Activated naive CD4-positive, alpha-beta T cell treated with anti-CD3 and anti-CD28 coated beads, Interleukin-2, amount 10 ng/mL, durations not matched to agents 7 days and 5 days (primary cell): Measurements from ENCODE around the gene MAST1.

ENCODE experiments used
- CTCF ChIA-PET: fragments of 350-600 bp; sonication (Branson Sonifier 250); formaldehyde crosslinking; loops from one replicate; lab custom pipeline; 2021; ENCODE audit warnings: antibody characterized with exemption; lab: Charles Lee
- DNase-seq: peaks from one replicate; pipeline ENCODE4 v3.0.0-alpha.2; 2020
- H3K27ac Mint-ChIP-seq: one replicate; pipeline ENCODE4 v1.8.0; 2021; ENCODE audit warnings: mild to moderate bottlenecking, moderate library complexity, mixed read lengths
- H3K27me3 Mint-ChIP-seq: one replicate; pipeline ENCODE4 v1.8.0; 2021; ENCODE audit warnings: mild to moderate bottlenecking, mixed read lengths
- H3K36me3 Mint-ChIP-seq: one replicate; pipeline ENCODE4 v1.8.0; 2021; ENCODE audit warnings: mixed read lengths
- H3K4me1 Mint-ChIP-seq: one replicate; pipeline ENCODE4 v1.8.0; 2021; ENCODE audit warnings: mixed read lengths
- H3K4me3 Mint-ChIP-seq: one replicate; pipeline ENCODE4 v1.8.0; 2021; ENCODE audit warnings: mild to moderate bottlenecking, moderate library complexity, mixed read lengths
- H3K9me3 Mint-ChIP-seq: one replicate; pipeline ENCODE4 v1.8.0; 2021; ENCODE audit warnings: mixed read lengths

The MAST1 gene

DNA sequence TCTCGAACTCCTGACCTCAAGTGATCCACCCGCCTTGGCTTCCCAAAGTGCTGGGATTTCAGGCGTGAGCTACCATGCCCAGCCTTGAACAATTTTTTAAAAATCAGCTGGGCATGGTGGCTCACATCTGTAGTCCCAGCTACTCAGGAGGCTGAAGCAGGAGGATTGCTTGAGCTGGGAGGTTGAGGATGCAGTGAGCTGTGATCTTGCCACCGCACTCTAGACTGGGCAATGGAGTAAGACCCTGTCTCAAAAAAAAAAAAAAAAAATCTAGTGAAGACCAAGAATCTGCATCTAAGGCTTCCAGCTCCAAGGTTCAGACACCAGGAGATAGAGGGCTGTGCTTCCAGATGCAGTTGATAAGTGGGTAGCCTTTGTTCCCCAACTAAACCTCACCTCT, 25.8 kb downstream of the MAST1 start:
- Mint-ChIP-seq H3K27me3 (peaks cover 34% of the 10 kb centered on the region), H3K36me3 (no peaks in the 10 kb centered on the region), H3K4me3 (no peak overlapping the region), H3K9me3 (no peaks in the 10 kb centered on the region), H3K27ac (no peak overlapping the region), H3K4me1 (peaks cover 15% of the 10 kb centered on the region)
- no peak for DNase-seq
- CTCF ChIA-PET = interaction anchor here (0.6 to 2.9 kb wide), 9 partner anchors 16 to 106 kb away, joined by 3 to 8 read pairs (median 5); partner anchors contain the start of genes DNASE2 and RTBDN

DNA sequence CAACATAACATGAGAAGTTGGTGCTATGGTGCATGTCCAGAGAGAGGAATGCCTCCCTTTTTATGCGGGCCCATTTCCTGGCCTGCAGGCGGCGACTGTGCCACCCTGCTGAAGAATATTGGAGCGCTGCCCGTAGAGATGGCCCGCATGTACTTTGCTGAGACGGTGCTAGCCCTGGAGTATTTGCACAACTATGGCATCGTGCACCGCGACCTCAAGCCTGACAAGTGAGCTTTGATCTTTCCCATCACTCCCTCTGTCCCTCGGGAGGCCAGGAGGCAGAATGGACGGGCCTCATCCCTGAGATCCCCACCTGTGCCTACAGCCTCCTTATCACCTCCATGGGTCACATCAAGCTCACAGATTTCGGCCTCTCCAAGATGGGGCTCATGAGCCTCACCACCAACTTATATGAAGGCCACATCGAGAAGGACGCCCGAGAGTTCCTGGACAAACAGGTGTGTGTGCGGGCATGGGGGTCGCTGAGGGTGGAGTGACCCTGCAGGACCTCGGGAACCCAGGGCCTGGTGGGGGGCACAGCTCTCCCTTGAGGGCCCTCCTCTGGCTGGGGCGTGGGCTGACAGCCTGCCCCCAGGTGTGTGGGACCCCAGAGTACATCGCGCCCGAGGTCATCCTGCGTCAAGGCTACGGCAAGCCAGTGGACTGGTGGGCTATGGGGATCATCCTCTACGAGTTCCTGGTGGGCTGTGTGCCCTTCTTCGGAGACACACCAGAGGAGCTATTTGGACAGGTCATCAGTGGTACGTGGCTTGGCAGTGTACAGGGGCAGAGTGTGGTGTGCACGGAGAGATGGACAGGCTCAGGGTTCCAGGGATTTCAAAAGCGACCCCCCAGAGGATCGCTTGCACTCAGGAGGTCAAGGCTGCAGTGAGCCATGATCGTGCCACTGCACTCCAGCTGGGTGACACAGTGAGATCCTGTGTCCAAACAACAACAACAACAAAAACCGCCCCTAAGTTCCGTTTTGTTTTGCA, 26.7 kb downstream of the MAST1 start:
- DNase-seq = no peak
- Mint-ChIP-seq H3K4me3 (no peak overlapping the region), H3K27me3 (peaks cover 36% of the 10 kb centered on the region), H3K9me3 (no peaks in the 10 kb centered on the region), H3K27ac (no peak overlapping the region), H3K36me3 (no peaks in the 10 kb centered on the region), H3K4me1 (peaks cover 15% of the 10 kb centered on the region)
- CTCF ChIA-PET = interaction anchor here (0.6 to 2.9 kb wide), 6 partner anchors 16 to 107 kb away, joined by 3 to 7 read pairs (median 4); partner anchors contain the start of genes DNASE2 and RTBDN

DNA sequence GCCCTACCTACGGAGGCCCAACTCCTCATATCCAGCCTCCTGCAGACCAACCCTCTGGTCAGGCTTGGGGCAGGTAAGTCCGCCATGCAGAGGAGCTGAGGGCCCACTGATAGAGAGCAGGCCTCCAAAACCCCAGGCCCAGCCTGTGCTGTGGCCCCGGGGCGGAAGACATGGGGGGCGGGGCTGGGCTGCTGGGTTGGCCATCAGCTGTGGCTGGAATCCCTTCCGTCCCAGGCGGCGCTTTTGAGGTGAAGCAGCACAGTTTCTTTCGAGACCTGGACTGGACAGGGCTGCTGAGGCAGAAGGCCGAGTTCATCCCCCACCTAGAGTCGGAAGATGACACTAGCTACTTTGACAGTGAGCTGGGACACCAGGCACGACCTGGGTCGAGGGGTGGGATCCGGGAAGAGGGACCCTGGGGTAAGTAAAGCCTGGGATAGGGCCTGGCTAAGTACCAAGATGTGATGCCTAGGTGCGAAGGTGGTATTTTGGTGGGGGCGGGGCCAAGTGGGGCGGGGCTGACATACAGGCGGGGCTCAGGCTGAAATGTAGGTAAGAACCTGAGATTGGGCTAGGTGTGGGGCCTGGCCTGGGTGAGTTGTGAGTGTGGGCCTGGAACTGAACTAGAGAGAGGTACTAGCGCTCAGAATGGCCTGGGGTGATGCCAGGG, 27.6 kb downstream of the MAST1 start:
- H3K27me3 Mint-ChIP-seq = peaks cover 36% of the 10 kb centered on the region
- no peaks in the 10 kb centered on the region for H3K36me3 Mint-ChIP-seq
- peaks cover 15% of the 10 kb centered on the region for H3K4me1 Mint-ChIP-seq
- H3K9me3 Mint-ChIP-seq = no peaks in the 10 kb centered on the region
- H3K27ac Mint-ChIP-seq = no peak overlapping the region
- H3K4me3 Mint-ChIP-seq = no peak overlapping the region
- CTCF ChIA-PET = no interaction called here
- DNase-seq = no peak

DNA sequence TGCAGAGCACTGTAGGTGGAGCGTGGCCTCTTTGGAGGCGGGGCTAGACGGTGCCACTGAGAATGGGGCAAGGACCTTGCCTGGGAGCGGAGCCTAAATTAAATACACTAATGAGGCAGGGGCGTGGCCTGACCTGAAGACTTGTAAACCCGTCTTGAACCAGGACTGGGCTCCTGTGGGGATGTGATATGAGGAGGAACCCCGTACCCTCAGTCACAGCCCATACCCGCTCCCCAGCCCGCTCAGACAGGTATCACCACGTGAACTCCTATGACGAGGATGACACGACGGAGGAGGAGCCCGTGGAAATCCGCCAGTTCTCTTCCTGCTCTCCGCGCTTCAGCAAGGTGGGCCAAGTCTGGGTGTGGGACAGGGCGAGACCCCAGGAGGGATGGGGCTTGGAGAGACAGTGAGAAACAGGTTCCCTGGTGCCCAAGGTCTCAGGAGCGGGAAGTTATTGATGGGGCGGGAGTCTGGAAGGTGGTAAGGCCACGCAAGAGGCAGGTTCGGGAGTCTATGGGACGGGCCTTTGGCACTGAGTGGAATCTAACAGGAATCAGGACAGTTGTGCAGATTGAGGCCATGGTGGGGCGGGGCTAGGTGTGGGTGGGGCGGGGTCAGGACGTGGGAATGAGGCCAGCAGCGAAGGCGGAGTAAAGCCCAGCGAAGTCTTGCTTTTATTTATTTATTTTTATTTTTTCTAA, 28.3 kb downstream of the MAST1 start:
- peak overlapping the region; percentile 64 for H3K4me3 Mint-ChIP-seq
- no peak for DNase-seq
- no peaks in the 10 kb centered on the region for H3K36me3 Mint-ChIP-seq
- peak overlapping the region; percentile 9 for H3K27ac Mint-ChIP-seq
- H3K4me1 Mint-ChIP-seq = peaks cover 15% of the 10 kb centered on the region
- CTCF ChIA-PET = no interaction called here
- H3K9me3 Mint-ChIP-seq = no peaks in the 10 kb centered on the region
- H3K27me3 Mint-ChIP-seq = peaks cover 31% of the 10 kb centered on the region

DNA sequence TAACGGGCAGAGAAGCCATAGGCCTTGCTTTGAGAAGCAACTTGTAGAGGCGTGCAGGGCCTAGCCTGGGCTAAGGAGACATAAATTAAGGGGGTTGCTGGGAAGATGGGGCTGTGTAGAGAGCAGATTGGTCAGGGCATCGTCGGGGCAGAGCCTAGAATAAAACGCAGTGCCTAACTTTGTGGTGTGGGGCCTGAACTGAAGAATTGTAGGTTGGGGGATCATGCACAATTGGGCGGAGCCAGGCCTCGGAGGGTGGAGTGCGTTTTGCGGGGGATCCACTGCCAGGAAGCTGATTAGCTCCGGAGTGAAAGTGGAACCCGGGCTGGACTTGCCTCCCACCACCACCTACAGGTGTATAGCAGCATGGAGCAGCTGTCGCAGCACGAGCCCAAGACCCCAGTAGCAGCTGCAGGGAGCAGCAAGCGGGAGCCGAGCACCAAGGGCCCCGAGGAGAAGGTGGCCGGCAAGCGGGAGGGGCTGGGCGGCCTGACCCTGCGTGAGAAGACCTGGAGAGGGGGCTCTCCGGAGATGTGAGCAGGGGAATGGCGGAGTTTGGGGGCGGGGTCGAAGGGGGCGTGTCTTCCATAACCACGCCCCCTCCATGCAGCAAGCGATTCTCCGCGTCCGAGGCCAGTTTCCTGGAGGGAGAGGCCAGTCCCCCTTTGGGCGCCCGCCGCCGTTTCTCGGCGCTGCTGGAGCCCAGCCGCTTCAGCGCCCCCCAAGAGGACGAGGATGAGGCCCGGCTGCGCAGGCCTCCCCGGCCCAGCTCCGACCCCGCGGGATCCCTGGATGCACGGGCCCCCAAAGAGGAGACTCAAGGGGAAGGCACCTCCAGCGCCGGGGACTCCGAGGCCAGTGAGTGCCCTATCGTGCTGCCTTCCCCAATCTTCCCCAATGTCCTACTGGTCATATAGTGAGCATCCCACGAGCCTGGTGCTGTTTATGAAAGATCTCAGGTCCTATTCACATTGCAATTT, 29.1 kb downstream of the MAST1 start:
- H3K4me1 Mint-ChIP-seq = peaks cover 20% of the 10 kb centered on the region
- peaks cover 5% of the 10 kb centered on the region for H3K9me3 Mint-ChIP-seq
- peaks cover 6% of the 10 kb centered on the region for H3K36me3 Mint-ChIP-seq
- H3K27ac Mint-ChIP-seq = peak overlapping the region; percentile 74
- peak; percentile 81 for DNase-seq
- peak overlapping the region; percentile 64 for H3K4me3 Mint-ChIP-seq
- CTCF ChIA-PET = interaction anchor here (0.6 to 1.0 kb wide), 2 partner anchors 10 to 14 kb away, joined by 3 read pairs; partner anchors contain the start of gene DNASE2
- peaks cover 29% of the 10 kb centered on the region for H3K27me3 Mint-ChIP-seq

DNA sequence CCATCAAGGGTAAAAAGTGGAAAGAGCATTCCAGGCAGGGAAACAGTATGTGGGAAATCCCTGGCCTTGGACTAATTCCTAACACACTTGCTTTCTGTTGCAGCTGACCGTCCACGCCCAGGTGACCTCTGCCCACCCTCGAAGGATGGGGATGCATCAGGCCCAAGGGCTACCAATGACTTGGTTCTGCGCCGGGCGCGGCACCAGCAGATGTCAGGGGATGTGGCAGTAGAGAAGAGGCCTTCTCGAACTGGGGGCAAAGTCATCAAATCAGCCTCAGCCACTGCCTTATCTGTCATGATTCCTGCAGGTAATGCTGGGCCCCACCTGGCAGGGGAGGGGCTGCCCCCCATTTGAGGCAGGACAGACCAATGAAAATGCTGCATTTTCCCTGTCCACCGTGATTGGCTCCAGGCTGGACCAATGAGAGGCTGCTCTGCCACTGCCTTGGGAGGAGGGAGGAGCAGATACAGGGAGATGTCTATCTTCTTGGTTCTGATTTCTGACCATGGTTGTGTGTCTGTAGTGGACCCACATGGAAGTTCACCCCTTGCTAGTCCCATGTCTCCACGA, 30.3 kb downstream of the MAST1 start:
- H3K27ac Mint-ChIP-seq = no peak overlapping the region
- CTCF ChIA-PET = interaction anchor here (1.0 kb wide), 1 partner anchor 11 kb away, joined by 3 read pairs; no protein-coding TSS in a partner anchor
- H3K4me1 Mint-ChIP-seq = peaks cover 24% of the 10 kb centered on the region
- H3K27me3 Mint-ChIP-seq = peaks cover 24% of the 10 kb centered on the region
- peaks cover 9% of the 10 kb centered on the region for H3K9me3 Mint-ChIP-seq
- H3K36me3 Mint-ChIP-seq = peaks cover 14% of the 10 kb centered on the region
- H3K4me3 Mint-ChIP-seq = no peak overlapping the region
- no peak for DNase-seq

DNA sequence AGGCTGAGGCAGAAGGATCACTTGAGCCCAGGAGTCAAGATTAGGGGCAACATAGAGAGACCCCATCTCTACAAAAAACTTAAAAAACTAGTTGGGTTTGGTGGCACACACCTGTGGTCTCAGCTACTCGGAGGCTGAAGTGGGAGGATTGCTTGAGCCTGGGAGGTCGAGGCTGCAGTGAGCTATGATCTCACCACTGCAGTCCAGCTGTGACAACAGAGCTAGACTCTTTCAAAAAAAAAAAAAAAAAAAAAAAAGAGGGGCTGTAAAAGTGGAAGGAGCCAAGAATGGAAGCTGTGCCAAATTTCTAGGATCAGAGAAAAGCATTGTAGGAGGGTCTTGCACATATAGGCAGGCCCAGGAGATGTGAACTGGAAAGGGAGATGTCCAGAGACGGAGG, 33.4 kb downstream of the MAST1 start:
- peaks cover 21% of the 10 kb centered on the region for H3K4me1 Mint-ChIP-seq
- H3K36me3 Mint-ChIP-seq = peaks cover 24% of the 10 kb centered on the region
- peaks cover 9% of the 10 kb centered on the region for H3K9me3 Mint-ChIP-seq
- CTCF ChIA-PET = interaction anchor here (1.1 kb wide), 1 partner anchor 111 kb away, joined by 3 read pairs; no protein-coding TSS in a partner anchor
- H3K27me3 Mint-ChIP-seq = peaks cover 5% of the 10 kb centered on the region
- DNase-seq = no peak
- no peak overlapping the region for H3K27ac Mint-ChIP-seq
- H3K4me3 Mint-ChIP-seq = no peak overlapping the region

DNA sequence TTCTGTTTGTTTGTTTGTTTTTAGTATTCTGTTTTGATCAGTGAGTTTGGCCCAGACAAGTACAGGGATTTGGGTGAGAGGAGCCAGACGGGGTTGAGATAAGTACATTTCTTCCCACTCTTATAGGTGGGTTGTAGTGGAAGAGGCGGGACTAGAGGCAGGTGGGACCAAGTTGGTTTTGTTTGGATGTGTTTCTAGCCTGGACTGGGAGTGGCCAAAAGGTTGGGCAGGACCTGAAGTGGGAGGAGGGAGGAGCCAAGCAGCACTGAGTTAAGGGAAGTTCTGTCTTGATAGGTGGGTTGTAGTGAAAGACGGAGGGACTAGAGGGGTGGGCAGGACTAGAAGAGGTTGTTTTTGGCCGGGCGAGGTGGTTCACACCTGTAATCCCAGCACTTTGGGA, 33.9 kb downstream of the MAST1 start:
- Mint-ChIP-seq H3K4me1 (peaks cover 16% of the 10 kb centered on the region), H3K27me3 (peaks cover 5% of the 10 kb centered on the region), H3K27ac (no peak overlapping the region), H3K4me3 (no peak overlapping the region), H3K36me3 (peaks cover 26% of the 10 kb centered on the region), H3K9me3 (peaks cover 9% of the 10 kb centered on the region)
- DNase-seq = no peak
- CTCF ChIA-PET = interaction anchor here (1.1 kb wide), 1 partner anchor 112 kb away, joined by 3 read pairs; no protein-coding TSS in a partner anchor

DNA sequence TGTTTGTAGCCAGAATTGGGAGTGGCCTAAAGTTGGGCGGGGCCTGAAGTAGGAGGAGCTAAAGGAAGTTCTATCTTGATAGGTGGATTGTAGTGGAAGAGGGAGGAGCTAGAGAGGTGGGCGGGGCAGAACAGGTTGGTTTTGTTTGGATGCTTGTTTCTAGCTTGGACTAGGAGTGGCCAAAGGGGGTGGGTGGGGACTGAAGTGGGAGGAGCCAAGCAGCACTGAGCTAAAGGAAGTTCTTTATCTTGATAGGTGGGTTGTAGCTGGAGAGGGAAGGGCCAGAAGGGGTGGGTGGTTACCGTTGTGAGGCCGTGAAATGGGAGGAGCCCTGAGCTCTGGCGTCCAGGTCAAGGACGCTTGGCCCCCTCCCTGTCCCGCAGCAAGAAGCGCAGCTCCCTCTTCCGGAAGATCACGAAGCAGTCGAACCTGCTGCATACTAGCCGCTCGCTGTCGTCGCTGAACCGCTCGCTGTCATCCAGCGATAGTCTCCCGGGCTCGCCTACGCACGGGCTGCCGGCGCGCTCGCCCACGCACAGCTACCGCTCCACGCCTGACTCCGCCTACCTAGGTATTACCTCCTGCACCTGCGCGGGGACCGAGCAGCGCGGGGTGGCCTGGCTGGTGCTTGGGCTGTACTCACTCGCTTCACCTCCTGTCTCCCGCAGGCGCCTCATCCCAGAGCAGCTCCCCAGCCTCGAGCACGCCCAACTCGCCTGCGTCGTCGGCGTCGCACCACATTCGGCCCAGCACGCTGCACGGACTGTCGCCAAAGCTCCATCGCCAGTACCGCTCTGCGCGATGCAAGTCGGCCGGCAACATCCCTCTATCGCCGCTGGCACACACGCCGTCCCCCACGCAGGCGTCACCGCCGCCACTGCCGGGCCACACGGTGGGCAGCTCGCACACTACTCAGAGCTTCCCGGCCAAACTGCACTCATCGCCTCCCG, 34.9 kb downstream of the MAST1 start:
- peaks cover 29% of the 10 kb centered on the region for H3K36me3 Mint-ChIP-seq
- H3K4me3 Mint-ChIP-seq = peak overlapping the region; percentile 40
- peak; percentile 85 for DNase-seq
- peaks cover 9% of the 10 kb centered on the region for H3K9me3 Mint-ChIP-seq
- peak overlapping the region; percentile 67 for H3K27ac Mint-ChIP-seq
- peaks cover 10% of the 10 kb centered on the region for H3K4me1 Mint-ChIP-seq
- peaks cover 5% of the 10 kb centered on the region for H3K27me3 Mint-ChIP-seq
- CTCF ChIA-PET = interaction anchor here (0.6 to 1.4 kb wide), 4 partner anchors 25 to 113 kb away, joined by 3 to 5 read pairs (median 3); no protein-coding TSS in a partner anchor

DNA sequence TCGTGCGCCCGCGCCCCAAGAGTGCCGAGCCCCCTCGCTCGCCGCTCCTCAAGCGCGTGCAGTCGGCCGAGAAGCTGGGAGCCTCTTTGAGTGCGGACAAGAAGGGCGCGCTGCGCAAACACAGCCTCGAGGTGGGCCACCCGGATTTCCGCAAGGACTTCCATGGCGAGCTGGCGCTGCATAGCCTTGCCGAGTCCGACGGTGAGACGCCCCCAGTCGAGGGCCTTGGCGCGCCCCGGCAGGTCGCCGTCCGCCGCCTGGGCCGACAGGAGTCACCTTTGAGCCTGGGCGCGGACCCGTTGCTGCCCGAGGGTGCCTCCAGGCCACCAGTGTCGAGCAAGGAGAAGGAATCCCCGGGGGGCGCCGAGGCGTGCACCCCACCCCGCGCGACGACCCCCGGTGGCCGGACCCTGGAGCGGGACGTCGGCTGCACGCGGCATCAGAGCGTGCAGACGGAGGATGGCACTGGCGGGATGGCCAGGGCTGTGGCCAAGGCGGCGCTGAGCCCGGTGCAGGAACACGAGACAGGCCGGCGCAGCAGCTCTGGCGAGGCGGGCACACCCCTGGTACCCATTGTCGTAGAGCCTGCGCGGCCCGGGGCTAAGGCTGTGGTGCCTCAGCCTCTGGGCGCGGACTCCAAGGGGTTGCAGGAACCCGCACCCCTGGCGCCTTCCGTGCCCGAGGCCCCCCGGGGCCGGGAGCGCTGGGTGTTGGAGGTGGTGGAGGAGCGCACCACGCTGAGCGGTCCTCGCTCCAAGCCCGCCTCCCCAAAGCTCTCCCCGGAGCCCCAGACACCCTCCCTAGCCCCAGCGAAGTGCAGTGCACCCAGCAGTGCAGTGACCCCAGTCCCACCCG, 35.8 kb downstream of the MAST1 start:
- Mint-ChIP-seq H3K4me3 (no peak overlapping the region), H3K27me3 (peaks cover 3% of the 10 kb centered on the region), H3K4me1 (peaks cover 13% of the 10 kb centered on the region), H3K36me3 (peaks cover 33% of the 10 kb centered on the region), H3K9me3 (peaks cover 9% of the 10 kb centered on the region), H3K27ac (no peak overlapping the region)
- CTCF ChIA-PET = interaction anchor here (1.4 kb wide), 1 partner anchor 26 kb away, joined by 5 read pairs; no protein-coding TSS in a partner anchor
- no peak for DNase-seq

DNA sequence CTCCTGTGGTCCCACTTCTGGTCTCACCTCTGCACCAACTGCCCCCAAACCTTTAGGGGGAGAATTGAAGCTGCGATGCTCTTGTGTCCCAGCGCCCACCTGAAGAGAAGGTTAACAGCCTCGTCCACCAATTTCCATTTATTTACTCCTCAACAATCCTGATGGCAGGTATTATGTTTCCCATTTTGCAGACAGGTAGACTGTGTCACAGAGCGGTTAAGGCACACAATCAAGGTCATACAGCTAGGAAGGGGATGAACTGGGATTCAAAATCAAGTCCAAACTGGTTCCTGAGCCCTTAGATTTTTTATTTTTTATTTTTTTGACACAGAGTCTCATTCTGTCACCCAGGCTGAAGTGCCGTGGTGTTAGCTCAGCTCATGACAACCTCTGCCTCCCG, 36.8 kb downstream of the MAST1 start:
- CTCF ChIA-PET = no interaction called here
- H3K27me3 Mint-ChIP-seq = no peaks in the 10 kb centered on the region
- H3K27ac Mint-ChIP-seq = no peak overlapping the region
- H3K9me3 Mint-ChIP-seq = peaks cover 9% of the 10 kb centered on the region
- no peak for DNase-seq
- no peak overlapping the region for H3K4me3 Mint-ChIP-seq
- peaks cover 33% of the 10 kb centered on the region for H3K36me3 Mint-ChIP-seq
- H3K4me1 Mint-ChIP-seq = peaks cover 20% of the 10 kb centered on the region
